ENCODE results near the gene CHRNA4. TPM values are rescaled to one million over a fixed set of nuclear protein-coding genes. Genes with fewer than 3 reads are reported as not detected.

CHRNA4 gene
- total RNA-seq, 1 donor from 2014 or later = not detected

- ATAC-seq (ENCODE audit: low read depth) (no peak), DNase-seq (no peak)
- ChIA-PET CTCF (no interaction called here), POLR2A (interaction anchor here (0.6 kb wide), 1 partner anchor 212 kb away, joined by 3 read pairs; no protein-coding TSS in a partner anchor)
- Mint-ChIP-seq H3K4me3 (no peak overlapping the region), H3K36me3 (ENCODE audit: low read depth) (no peaks in the 10 kb centered on the region), H3K27me3 (no peaks in the 10 kb centered on the region), H3K27ac (peak overlapping the region; percentile 50), H3K9me3 (peaks cover 2% of the 10 kb centered on the region), H3K4me1 (peaks cover 11% of the 10 kb centered on the region)
- TF ChIP-seq CTCF (IDR thresholded peaks at IDR 0.05) = no peak
- intact Hi-C loops (cut with micrococcal nuclease) = no loop called here
Measured at GRCh38 chr20:63326314-63327230, 34.6 kb downstream of the CHRNA4 start.

- DNase-seq (no peak), ATAC-seq (ENCODE audit: low read depth) (no peak)
- Mint-ChIP-seq H3K4me1 (peaks cover 11% of the 10 kb centered on the region), H3K9me3 (peaks cover 2% of the 10 kb centered on the region), H3K27me3 (no peaks in the 10 kb centered on the region), H3K36me3 (ENCODE audit: low read depth) (no peaks in the 10 kb centered on the region), H3K27ac (no peak overlapping the region), H3K4me3 (no peak overlapping the region)
- ChIA-PET POLR2A (no interaction called here), CTCF (no interaction called here)
- no peak for TF ChIP-seq CTCF (IDR thresholded peaks at IDR 0.05)
- intact Hi-C loops (cut with micrococcal nuclease) = no loop called here
Measured at GRCh38 chr20:63325554-63326313, 35.4 kb downstream of the CHRNA4 start.

GRCh38 chr20:63325021-63325471, 36.1 kb downstream of the CHRNA4 start:
- Mint-ChIP-seq H3K9me3 (peaks cover 2% of the 10 kb centered on the region), H3K4me1 (peaks cover 11% of the 10 kb centered on the region), H3K36me3 (ENCODE audit: low read depth) (no peaks in the 10 kb centered on the region), H3K27me3 (peaks cover 1% of the 10 kb centered on the region), H3K4me3 (no peak overlapping the region), H3K27ac (no peak overlapping the region)
- DNase-seq (no peak), ATAC-seq (ENCODE audit: low read depth) (no peak)
- ChIA-PET POLR2A (no interaction called here), CTCF (no interaction called here)
- no peak for TF ChIP-seq CTCF (IDR thresholded peaks at IDR 0.05)
- intact Hi-C loops (cut with micrococcal nuclease) = no loop called here

- ATAC-seq (ENCODE audit: low read depth) (no peak), DNase-seq (no peak)
- no peaks in the 10 kb centered on the region for H3K36me3 Mint-ChIP-seq (ENCODE audit: low read depth)
- POLR2A ChIA-PET = no interaction called here
- H3K27ac Mint-ChIP-seq = no peak overlapping the region
- H3K9me3 Mint-ChIP-seq = peaks cover 2% of the 10 kb centered on the region
- H3K27me3 Mint-ChIP-seq = peaks cover 1% of the 10 kb centered on the region
- CTCF ChIA-PET = no interaction called here
- H3K4me3 Mint-ChIP-seq = no peak overlapping the region
- no peak for TF ChIP-seq CTCF (IDR thresholded peaks at IDR 0.05)
- intact Hi-C loops (cut with micrococcal nuclease) = no loop called here
- peaks cover 11% of the 10 kb centered on the region for H3K4me1 Mint-ChIP-seq
Measured at GRCh38 chr20:63323357-63323981, 37.7 kb downstream of the CHRNA4 start.

- POLR2A ChIA-PET = no interaction called here
- CTCF ChIA-PET = no interaction called here
- peaks cover 11% of the 10 kb centered on the region for H3K4me1 Mint-ChIP-seq
- intact Hi-C loops (cut with micrococcal nuclease) = no loop called here
- H3K4me3 Mint-ChIP-seq = no peak overlapping the region
- no peak for TF ChIP-seq CTCF (IDR thresholded peaks at IDR 0.05)
- H3K9me3 Mint-ChIP-seq = peaks cover 2% of the 10 kb centered on the region
- H3K36me3 Mint-ChIP-seq (ENCODE audit: low read depth) = no peaks in the 10 kb centered on the region
- H3K27ac Mint-ChIP-seq = no peak overlapping the region
- H3K27me3 Mint-ChIP-seq = peaks cover 1% of the 10 kb centered on the region
- no peak for ATAC-seq (ENCODE audit: low read depth)
- no peak for DNase-seq
Measured at GRCh38 chr20:63322933-63323273, 38.2 kb downstream of the CHRNA4 start.

All from activated B cell treated with CpG ODN at 0.5 μM for 24 hours (primary cell).